ENCODE data around the gene ZNF248.

- TF ChIP-seq CTCF (IDR thresholded peaks at IDR 0.05; ENCODE audit: insufficient read depth, low read depth, low read length) (no peak), EZH2 (IDR thresholded peaks at IDR 0.05; ENCODE audit: insufficient read depth, low read length) (no peak)
Measured at GRCh38 chr10:37885850-37886249, 28.4 kb upstream of the ZNF248 start.

Measured in astrocyte (in vitro differentiated cells and primary cell).